ENCODE data around the gene PDE2A. TPM values are rescaled to one million over a fixed set of nuclear protein-coding genes. Genes with fewer than 3 reads are reported as not detected.

The PDE2A gene
- total RNA-seq, 4 donors from 2014 or later = 40.2 to 69.6 (median 50.4) TPM

DNA sequence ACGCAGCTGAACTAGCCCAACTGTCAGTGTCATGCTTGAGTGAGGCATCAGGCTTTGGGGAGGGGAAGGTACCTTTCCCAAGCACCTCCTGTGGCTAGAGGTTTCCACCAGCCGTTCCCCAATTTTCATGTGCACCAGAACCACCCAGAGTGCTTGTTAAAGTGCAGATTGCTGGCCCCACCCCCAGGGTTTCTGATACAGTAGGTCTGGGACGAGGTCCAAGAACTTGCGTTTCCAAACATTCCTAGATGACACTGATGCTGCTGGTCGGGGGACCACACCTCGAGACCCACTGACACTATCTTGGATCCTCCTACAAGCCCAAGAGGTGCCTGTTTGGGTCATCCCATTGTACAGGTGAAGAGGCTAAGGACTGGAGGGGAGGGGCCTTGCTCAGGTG, 59.8 kb downstream of the PDE2A start:
- Histone ChIP-seq H3K27ac (no peak overlapping the region), H3K36me3 (no peaks in the 10 kb centered on the region), H3K4me3 (replicated peaks in 1 of 3) (no peak overlapping the region), H3K27me3 (no peaks in the 10 kb centered on the region), H3K4me1 (peaks cover 0 to 5% of the 10 kb centered on the region in 2 donors), H3K9me3 (no peaks in the 10 kb centered on the region)
- WGBS, 2 donors = 21 to 28% methylated on average over 5 to 6 of the region's 6 CpGs
- TF ChIP-seq, protein P1, sequence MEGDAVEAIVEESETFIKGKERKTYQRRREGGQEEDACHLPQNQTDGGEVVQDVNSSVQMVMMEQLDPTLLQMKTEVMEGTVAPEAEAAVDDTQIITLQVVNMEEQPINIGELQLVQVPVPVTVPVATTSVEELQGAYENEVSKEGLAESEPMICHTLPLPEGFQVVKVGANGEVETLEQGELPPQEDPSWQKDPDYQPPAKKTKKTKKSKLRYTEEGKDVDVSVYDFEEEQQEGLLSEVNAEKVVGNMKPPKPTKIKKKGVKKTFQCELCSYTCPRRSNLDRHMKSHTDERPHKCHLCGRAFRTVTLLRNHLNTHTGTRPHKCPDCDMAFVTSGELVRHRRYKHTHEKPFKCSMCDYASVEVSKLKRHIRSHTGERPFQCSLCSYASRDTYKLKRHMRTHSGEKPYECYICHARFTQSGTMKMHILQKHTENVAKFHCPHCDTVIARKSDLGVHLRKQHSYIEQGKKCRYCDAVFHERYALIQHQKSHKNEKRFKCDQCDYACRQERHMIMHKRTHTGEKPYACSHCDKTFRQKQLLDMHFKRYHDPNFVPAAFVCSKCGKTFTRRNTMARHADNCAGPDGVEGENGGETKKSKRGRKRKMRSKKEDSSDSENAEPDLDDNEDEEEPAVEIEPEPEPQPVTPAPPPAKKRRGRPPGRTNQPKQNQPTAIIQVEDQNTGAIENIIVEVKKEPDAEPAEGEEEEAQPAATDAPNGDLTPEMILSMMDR (IDR thresholded peaks at IDR 0.05) = no peak
- TF ChIP-seq POLR2A (IDR thresholded peaks at IDR 0.05) = no peak
- intact Hi-C loops (cut with DNase I) = no loop called here
- no peak for DNase-seq

DNA sequence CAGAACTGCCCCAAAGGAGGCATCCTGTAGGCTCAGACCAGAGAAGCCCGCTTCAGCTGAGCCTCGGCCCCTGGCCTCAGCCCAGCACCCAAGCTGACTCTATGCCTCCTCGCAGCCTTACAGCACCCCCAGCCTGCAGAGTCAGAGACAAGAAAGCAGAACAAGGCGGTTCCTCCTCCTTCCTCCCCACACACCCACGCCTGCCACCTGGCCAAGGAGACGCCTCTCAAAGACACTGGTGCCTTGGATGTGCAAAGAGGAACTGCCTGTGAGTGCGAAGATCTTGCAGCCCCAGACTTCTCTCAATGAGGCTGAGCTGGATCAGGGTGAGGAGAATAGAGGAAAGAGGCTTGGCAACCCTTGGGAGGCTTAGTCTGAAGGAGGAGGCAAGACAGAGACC, 60.2 kb downstream of the PDE2A start:
- intact Hi-C loops (cut with DNase I) = no loop called here
- H3K9me3 ChIP-seq = no peaks in the 10 kb centered on the region
- TF ChIP-seq, protein P1 (IDR thresholded peaks at IDR 0.05) = no peak
- TF ChIP-seq POLR2A (IDR thresholded peaks at IDR 0.05) = no peak
- no peaks in the 10 kb centered on the region for H3K36me3 ChIP-seq
- H3K4me1 ChIP-seq = peaks cover 0 to 5% of the 10 kb centered on the region in 2 donors
- WGBS, 2 donors = 52 to 84% methylated on average over 3 to 7 of the region's 7 CpGs
- H3K27ac ChIP-seq = no peak overlapping the region
- H3K4me3 ChIP-seq (replicated peaks in 1 of 3) = no peak overlapping the region
- H3K27me3 ChIP-seq = no peaks in the 10 kb centered on the region
- no peak for DNase-seq

DNA sequence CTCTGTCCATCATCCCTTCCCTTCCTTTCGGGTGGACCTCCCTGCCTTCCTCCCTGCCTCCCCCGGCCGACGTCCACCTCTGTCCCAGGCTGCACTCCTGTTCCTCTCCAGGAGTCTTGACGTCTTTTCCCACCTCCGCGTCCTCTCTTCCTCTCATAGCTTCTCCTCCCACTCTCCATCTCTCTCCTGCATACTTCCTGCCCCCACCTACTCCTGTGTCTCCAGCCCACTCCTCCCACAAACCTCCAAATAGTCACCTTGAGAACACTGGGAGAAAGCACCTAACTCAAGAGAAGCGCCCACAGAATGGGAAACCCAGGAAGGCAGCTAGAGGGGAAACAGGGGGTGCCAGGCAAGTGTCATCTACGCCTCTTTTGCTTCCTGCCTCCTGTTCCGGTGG, 60.8 kb downstream of the PDE2A start:
- WGBS, 2 donors = 82 to 85% methylated on average over 10 of the region's 10 CpGs
- H3K9me3 ChIP-seq = no peaks in the 10 kb centered on the region
- intact Hi-C loops (cut with DNase I) = no loop called here
- no peak overlapping the region for H3K27ac ChIP-seq
- no peaks in the 10 kb centered on the region for H3K36me3 ChIP-seq
- H3K4me3 ChIP-seq (replicated peaks in 1 of 3) = no peak overlapping the region
- H3K4me1 ChIP-seq = peaks cover 0 to 5% of the 10 kb centered on the region in 2 donors
- TF ChIP-seq, protein P1 (IDR thresholded peaks at IDR 0.05) = no peak
- no peak for TF ChIP-seq POLR2A (IDR thresholded peaks at IDR 0.05)
- no peak for DNase-seq
- H3K27me3 ChIP-seq = no peaks in the 10 kb centered on the region

DNA sequence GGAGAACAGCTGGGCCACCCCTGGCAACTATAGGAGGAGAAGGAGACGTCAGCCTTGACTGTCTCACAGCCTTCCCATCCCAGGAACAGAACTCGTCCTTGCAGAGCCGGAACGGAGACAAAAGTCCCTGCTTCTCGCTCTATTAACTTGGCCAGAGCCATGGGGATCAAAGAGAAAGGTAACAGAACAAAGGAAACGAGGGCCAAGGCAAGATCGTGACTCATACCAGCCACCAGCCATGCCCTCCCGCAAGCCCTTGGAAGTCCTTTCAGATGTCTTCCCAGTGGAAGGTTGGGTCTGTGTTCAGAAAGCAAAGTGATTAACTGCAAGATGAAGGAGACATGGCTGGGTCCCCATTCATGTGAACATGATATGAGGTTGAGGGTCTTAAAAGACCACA, 64.7 kb downstream of the PDE2A start:
- intact Hi-C loops (cut with DNase I) = no loop called here
- Histone ChIP-seq H3K27ac (no peak overlapping the region), H3K27me3 (no peaks in the 10 kb centered on the region)

DNA sequence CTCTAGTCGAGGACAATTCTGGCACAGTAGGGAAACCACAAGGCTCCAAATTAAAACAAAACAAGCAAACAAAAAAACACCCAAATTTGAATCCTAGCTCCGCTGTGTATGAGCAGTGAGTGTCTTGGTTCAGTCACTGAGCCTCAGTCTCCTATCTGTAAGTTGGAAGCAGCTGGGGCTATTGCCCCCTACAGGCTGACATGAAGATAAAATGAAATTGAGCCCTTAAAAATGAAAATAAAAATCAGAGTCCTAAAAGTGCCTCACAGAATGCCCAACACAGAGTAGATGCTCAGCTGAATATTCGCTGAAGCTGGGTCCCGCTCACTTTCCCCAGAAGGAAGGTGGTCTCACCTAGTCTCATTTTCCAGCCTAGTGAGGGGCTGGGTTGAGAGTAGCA, 65.2 kb downstream of the PDE2A start:
- intact Hi-C loops (cut with DNase I) = no loop called here
- DNase-seq = no peak
- Histone ChIP-seq H3K9me3 (no peaks in the 10 kb centered on the region), H3K4me1 (no peaks in the 10 kb centered on the region), H3K27ac (no peak overlapping the region), H3K27me3 (no peaks in the 10 kb centered on the region), H3K4me3 (replicated peaks in 1 of 3) (no peak overlapping the region), H3K36me3 (no peaks in the 10 kb centered on the region)
- TF ChIP-seq, protein P1 (IDR thresholded peaks at IDR 0.05) = peak in 4 of 6 experiments; percentile 14 to 39 (median 22)
- no peak for TF ChIP-seq POLR2A (IDR thresholded peaks at IDR 0.05)
- 70 to 76% methylated on average over 4 of the region's 4 CpGs for WGBS, 2 donors

More for the DNA sequence above, 64.7 kb downstream of the PDE2A start:
- DNase-seq = no peak
- no peaks in the 10 kb centered on the region for H3K9me3 ChIP-seq
- no peaks in the 10 kb centered on the region for H3K4me1 ChIP-seq
- H3K4me3 ChIP-seq (replicated peaks in 1 of 3) = no peak overlapping the region
- TF ChIP-seq POLR2A (IDR thresholded peaks at IDR 0.05) = no peak
- TF ChIP-seq, protein P1 (IDR thresholded peaks at IDR 0.05) = no peak
- 68 to 78% methylated on average over 8 of the region's 8 CpGs for WGBS, 2 donors
- no peaks in the 10 kb centered on the region for H3K36me3 ChIP-seq
